NCI-H69 (cell line): ENCODE results near the gene ZBTB39.
"Not testable (repeated sequence)": the region's sequence is repeated elsewhere in the genome, so short reads cannot be mapped to it uniquely, and the experiment has no call there.

Experiments
- DNase-seq: peaks from one replicate; lab custom pipeline; 2025; lab: John Stamatoyannopoulos, UW

ZBTB39 gene

DNA sequence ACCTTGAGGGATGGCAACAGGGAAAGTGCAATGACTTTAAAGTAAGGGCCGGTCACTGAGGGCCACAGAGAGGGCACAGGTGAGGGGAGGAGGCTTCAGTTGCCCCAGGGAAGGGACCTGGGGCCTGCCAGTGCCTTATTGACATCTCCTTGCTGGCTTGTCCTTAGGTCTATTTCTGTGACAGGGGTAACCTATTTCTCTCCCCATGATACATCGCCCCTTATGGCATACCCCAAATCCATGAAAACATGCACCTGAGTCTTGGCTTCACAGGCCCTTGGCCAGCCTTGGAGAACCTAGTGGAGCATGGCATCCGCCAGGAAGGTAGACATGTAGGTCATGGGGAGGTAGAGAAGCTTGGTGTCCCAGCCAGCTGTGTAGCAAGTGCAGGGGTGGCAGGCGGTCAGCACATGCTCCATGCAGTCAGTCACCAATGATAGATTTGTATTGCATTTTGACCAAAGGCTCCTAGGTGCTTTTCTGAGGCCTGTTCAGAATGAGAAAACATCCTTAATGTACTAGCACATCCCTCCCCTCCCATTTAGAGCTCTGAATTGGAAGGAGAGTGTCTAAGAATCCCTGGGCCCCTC is 25.3 kb downstream of the ZBTB39 start:
- DNase-seq: no peak

DNA sequence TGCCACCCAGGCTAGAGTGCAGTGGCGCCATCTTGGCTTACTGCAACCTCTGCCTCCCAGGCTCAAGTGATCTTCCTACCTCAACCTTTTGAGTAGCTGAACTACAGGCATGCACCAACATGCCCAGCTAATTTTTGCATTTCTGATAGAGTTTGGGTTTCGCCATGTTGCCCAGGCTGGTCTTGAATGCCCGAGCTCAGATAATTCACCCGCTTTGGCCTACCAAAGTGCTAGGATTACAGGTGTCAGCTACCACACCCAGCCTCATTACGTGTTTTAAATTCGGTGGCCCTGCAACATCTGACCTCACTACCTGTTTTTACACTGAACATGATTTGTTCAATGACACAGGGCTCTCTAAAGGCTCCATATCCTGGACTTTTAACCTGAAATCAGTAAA is 26.1 kb downstream of the ZBTB39 start:
- no peak for DNase-seq

GRCh38 chr12:56979628-56980027 is 26.7 kb downstream of the ZBTB39 start:
- DNase-seq: no peak

DNA sequence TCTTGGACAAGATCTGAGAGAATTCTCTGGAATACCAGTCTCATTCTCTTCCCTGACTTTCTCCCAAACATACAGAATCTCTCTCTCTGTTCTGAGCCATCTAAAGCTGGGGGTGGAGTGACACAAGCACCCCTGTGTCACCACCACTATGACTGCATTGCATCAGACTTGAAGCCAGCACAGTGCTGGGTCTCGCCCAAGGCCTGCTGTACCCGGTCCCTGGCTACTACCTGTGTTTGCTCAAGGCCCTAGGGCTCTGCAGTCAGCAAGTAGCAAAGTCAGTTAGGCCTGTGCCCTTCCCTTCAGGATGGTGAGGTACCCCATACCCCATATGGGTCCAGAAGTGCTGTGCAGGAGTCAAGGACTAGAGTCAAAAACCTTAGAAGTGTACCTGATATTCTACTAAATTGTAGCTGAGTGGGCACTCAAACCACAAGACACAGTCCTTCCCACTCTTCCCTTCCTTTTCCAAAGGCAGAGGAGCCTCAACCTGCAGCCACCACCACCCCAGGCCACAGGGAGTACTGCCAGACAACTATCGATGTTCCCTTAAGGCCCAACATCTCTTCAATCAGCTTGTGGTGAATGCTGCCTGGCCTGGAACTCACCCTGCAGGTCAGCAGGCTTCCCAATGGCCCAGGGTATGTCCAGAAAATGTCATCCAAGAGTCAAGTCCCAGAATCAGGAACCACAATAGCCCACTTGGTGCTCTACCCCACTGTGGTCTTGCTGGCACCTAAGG is 27.8 kb downstream of the ZBTB39 start:
- no peak for DNase-seq

GRCh38 chr12:56977361-56977760 is 29.0 kb downstream of the ZBTB39 start:
- not testable (repeated sequence) for DNase-seq

DNA sequence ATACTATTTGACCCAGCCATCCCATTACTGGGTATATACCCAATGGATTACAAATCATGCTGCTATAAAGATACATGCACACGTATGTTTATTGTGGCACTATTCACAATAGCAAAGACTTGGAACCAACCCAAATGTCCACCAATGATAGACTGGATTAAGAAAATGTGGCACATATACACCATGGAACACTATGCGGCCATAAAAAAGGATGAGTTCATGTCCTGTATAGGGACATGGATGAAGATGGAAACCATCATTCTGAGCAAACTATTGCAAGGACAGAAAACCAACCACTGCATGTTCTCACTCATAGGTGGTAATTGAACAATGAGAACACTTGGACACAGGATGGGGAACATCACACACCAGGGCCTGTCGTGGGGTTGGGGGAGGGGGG is 32.1 kb downstream of the ZBTB39 start:
- DNase-seq: not testable (repeated sequence)

DNA sequence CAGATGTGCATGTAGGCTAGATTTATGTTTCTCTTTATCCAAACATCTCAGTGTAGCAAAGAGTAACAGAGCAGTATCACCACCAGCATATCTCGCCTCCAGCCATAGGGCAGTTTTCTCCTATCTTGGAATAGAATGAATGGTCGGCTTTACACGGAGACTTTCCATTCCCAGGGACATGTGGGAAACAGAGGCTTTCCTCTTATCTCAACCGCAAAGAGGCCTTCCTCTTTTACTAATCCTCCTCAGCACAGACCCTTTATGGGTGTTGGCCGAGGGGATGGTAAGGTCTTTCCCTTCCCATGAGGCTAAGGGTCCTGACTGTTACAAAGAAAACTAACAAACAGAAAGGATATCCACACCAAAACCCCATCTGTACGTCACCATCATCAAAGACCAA is 37.4 kb downstream of the ZBTB39 start:
- DNase-seq: not testable (repeated sequence)

- DNase-seq: peak; percentile 56
Measured at GRCh38 chr12:56965997-56966642, 40.2 kb downstream of the ZBTB39 start.

- DNase-seq: not testable (repeated sequence)
Measured at GRCh38 chr12:56965124-56965523, 41.2 kb downstream of the ZBTB39 start.

GRCh38 chr12:56963557-56963956 is 42.8 kb downstream of the ZBTB39 start:
- DNase-seq: not testable (repeated sequence)

DNA sequence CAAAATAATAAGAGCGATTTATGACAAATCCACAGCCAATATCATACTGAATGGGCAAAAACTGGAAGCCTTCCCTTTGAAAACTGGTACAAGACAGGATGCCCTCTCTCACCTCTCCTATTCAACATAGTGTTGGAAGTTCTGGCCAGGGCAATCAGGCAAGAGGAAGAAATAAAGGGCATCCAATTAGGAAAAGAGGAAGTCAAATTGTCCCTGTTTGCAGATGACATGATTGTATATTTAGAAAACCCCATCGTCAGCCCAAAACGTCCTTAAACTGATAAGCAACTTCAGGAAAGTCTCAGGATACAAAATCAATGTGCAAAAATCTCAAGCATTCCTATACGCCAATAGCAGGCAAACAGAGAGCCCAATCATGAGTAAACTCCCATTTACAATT is 44.1 kb downstream of the ZBTB39 start:
- DNase-seq: not testable (repeated sequence)

DNA sequence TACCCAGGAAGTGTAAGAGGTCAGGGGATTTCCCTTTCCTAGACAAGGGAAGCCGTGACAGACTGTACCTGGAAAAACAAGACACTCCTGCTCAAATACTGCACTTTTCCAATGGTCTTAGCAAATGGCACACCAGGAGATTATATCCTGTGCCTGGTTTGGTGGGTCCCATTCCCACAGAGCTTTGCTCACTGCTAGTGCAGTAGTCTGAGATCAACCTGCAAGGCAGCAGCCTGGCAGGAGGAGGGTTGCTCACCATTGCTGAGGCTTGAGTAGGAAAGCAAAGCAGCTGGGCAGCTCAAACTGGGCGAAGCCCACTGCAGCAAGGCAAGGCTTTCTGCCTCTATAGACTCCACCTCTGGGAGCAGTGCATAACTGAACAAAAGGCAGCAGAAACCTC is 47.9 kb downstream of the ZBTB39 start:
- no peak for DNase-seq

- peak; percentile 88 for DNase-seq
Measured at GRCh38 chr12:56957229-56958052, 48.9 kb downstream of the ZBTB39 start, which contains the start of gene RDH16. Gene RDH16 (minus strand): TSS chr12:56957608. CDS start chr12:56957462, 146 bp downstream.

DNA sequence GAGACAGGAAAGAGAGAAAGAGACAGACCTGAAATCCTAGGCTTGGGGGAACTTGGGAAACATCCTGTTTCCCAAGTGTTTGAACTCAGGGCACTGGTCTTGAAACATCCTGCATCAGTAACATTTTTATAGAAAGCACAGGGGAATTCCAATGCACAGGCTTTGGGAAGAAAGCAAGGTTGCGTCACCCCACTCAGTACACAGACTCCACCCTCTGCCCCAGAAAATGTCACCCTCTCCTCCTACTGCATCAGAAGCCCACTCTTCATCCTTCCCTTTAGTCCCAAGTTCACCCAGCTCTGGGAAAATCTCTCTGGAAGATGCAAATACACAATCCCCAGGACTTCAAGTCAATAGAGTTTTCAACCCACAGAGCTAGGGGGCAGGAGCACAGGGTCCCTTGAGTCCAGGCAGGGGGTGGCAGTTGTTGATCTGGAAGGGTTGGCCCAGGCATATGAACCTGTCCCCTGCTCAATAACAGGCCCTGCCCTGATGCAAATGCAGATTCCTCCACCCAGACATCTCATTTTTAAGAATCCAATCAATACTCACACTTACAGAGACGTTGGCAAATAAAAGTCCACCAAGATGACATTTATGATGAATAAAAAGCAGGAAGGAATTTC is 50.6 kb downstream of the ZBTB39 start:
- no peak for DNase-seq

GRCh38 chr12:56954958-56955355 is 51.4 kb downstream of the ZBTB39 start:
- no peak for DNase-seq

- DNase-seq: no peak
Measured at GRCh38 chr12:56954057-56954957, 52.0 kb downstream of the ZBTB39 start.

GRCh38 chr12:56953314-56953713 is 53.0 kb downstream of the ZBTB39 start:
- DNase-seq: no peak

DNA sequence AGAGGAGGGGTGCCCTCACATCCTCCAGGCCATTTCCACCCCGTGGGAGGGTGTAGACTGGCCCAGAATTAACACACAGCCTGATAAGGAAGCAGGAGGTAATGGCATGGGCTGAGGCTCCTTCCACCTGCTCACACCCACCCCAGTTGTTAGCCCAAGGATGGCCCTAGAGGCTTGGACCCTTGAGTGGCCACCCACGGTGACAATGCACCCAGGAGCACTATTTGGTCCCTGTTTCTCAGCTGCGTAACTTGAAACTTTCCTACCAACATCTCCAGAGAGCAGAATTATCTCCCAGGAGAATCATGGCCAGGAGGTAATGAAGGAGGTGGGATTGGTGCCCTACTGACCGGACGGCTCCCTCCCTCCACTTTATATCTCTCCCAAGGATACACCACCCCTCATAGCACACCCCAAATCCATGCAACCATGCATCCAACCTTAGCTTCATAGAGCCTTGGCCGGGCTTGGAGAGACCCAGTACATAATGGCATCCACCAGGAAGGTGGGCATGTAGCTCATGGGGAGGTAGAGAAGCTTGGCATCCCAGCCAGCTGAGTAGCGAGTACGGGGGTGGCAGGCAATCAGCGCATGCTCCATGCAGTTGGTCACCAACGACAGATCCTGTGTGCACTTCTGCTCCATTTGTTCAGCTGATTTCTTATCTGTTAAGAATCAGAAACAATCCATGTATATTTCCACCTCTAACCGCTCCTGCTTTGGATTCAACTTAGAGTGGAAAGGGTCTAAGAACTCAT is 54.6 kb downstream of the ZBTB39 start:
- no peak for DNase-seq

- DNase-seq: no peak
Measured at GRCh38 chr12:56948881-56949280, 57.5 kb downstream of the ZBTB39 start.
